Measurements from ENCODE around the gene SNRNP40. TPM values are rescaled to one million over a fixed set of nuclear protein-coding genes. Genes with fewer than 3 reads are reported as not detected.

SNRNP40 gene
- total RNA-seq, 1 donor from 2014 or later: 11.8 TPM

- Histone ChIP-seq H3K4me3 (no peak overlapping the region), H3K9me3 (no peaks in the 10 kb centered on the region), H3K27me3 (no peaks in the 10 kb centered on the region), H3K27ac (no peak overlapping the region), H3K4me1 (no peaks in the 10 kb centered on the region), H3K36me3 (no peaks in the 10 kb centered on the region)
- intact Hi-C loops (cut with DNase I): no loop called here
- TF ChIP-seq CTCF (IDR thresholded peaks at IDR 0.05): no peak
- DNase-seq (ENCODE audit: low spot score in 2 of 2): no peak
These were observed 67.6 kb downstream of the SNRNP40 start for GRCh38 chr1:31228986-31229385.

DNA sequence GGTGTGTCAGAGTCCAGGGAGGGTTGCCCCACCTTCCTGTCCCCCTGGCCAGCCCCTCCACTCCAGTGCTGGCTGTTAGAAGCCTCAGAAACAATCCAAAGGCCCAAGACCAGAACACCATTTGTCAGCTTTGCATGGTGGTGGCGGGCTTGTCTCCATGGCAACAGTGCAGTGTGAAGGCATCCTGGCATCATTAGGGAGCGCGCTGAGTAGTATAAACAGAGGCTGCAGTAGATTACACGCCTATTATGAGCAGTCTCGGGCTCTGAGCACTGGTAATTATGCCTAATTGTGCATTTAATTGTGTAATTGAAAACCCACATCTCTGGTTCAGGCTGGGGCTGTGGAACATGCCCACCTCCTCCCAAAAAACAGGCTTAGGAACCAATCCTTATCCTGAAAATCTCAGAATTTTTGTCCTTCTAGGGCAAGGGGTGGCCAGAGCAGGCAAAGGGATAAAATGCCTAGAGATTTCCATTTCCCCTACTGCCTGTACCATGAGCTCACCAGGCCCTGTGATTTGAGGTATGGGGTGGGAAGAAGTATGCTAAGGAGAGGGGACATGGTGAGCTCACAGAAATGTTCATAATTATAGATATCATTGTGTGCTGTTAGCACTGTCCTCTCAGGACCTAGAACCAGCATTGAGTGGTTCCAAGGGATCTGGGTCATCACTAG, 68.6 kb downstream of the SNRNP40 start:
- H3K36me3 ChIP-seq: no peaks in the 10 kb centered on the region
- intact Hi-C loops (cut with DNase I): no loop called here
- DNase-seq (ENCODE audit: low spot score in 2 of 2): no peak
- H3K9me3 ChIP-seq: no peaks in the 10 kb centered on the region
- no peak overlapping the region for H3K4me3 ChIP-seq
- TF ChIP-seq CTCF (IDR thresholded peaks at IDR 0.05): no peak
- H3K27me3 ChIP-seq: no peaks in the 10 kb centered on the region
- H3K4me1 ChIP-seq: no peaks in the 10 kb centered on the region
- H3K27ac ChIP-seq: no peak overlapping the region

DNA sequence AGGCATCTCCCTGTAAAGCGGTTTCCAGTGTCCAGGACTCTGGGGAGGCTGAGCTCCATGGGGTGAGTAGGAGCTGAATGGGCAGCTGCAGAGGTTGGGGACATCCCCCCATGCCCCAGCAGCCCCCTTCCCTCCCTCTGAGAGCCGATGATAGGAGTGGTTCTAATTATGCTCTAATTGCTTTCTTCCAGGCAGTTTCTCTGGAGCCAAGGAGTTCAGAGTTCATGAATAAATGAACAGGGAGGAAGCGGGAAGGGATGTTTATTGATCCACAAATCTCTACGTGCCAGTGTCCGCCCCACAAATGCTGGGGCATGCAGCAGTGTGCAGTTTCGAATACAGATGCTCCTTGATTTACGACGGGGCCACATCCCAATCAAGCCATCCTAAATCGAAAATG, 72.5 kb downstream of the SNRNP40 start:
- intact Hi-C loops (cut with DNase I): no loop called here
- no peaks in the 10 kb centered on the region for H3K4me1 ChIP-seq
- H3K27ac ChIP-seq: no peak overlapping the region
- TF ChIP-seq CTCF (IDR thresholded peaks at IDR 0.05): no peak
- no peaks in the 10 kb centered on the region for H3K9me3 ChIP-seq
- DNase-seq (ENCODE audit: low spot score in 2 of 2): no peak
- no peak overlapping the region for H3K4me3 ChIP-seq
- no peaks in the 10 kb centered on the region for H3K36me3 ChIP-seq
- no peaks in the 10 kb centered on the region for H3K27me3 ChIP-seq

DNA sequence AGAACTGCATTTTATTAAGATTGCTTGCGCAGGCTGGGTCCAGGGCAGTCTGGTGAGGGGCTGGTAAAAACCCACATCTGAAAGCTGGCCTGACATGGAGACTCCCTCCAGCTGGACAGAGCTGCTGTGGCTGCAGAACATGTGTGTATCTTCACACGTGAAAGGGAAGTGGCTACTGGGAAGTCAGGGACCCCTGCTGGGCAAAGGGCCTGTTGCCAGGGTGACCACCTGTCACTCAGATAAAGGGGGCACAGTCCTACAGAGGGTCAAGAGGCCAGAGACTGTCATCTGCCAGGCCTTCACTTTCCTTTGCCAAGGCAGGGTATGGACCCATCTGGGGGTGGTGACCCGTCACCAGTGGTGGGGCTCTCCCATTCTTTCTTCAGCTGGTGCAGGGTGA, 74.4 kb downstream of the SNRNP40 start:
- Histone ChIP-seq H3K9me3 (no peaks in the 10 kb centered on the region), H3K4me1 (no peaks in the 10 kb centered on the region), H3K27ac (no peak overlapping the region), H3K27me3 (no peaks in the 10 kb centered on the region), H3K4me3 (no peak overlapping the region), H3K36me3 (no peaks in the 10 kb centered on the region)
- intact Hi-C loops (cut with DNase I): no loop called here
- DNase-seq (ENCODE audit: low spot score in 2 of 2): no peak
- no peak for TF ChIP-seq CTCF (IDR thresholded peaks at IDR 0.05)

- H3K4me1 ChIP-seq: no peaks in the 10 kb centered on the region
- intact Hi-C loops (cut with DNase I): no loop called here
- no peak for DNase-seq (ENCODE audit: low spot score in 2 of 2)
- H3K36me3 ChIP-seq: no peaks in the 10 kb centered on the region
- no peak overlapping the region for H3K27ac ChIP-seq
- no peak for TF ChIP-seq CTCF (IDR thresholded peaks at IDR 0.05)
- no peak overlapping the region for H3K4me3 ChIP-seq
- H3K9me3 ChIP-seq: no peaks in the 10 kb centered on the region
- H3K27me3 ChIP-seq: no peaks in the 10 kb centered on the region
These were observed 75.5 kb downstream of the SNRNP40 start for GRCh38 chr1:31221072-31221471.

DNA sequence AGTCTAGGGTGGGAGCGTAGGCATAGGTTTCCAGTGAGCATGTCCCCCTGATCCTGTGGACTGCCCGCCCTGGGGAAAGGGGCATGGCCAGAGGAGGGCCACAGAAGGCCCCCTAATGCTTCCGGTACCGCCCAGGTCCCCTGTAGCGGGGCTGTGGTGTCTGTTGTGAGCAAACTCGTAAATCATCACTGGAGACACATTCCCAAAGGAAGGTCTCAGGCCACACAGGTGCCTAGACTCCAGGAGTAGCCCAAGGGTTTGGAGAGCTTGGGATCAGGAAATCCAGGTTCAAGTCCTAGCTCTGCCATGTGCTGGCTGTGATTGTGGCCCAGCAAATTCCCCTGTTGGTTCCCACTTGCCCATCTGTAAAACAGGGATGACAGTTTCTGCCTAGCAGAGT, 77.1 kb downstream of the SNRNP40 start:
- DNase-seq (ENCODE audit: low spot score in 2 of 2): no peak
- Histone ChIP-seq H3K4me1 (no peaks in the 10 kb centered on the region), H3K27ac (no peak overlapping the region), H3K9me3 (no peaks in the 10 kb centered on the region), H3K27me3 (no peaks in the 10 kb centered on the region), H3K4me3 (no peak overlapping the region), H3K36me3 (no peaks in the 10 kb centered on the region)
- no peak for TF ChIP-seq CTCF (IDR thresholded peaks at IDR 0.05)
- intact Hi-C loops (cut with DNase I): no loop called here

Measured in ascending aorta (tissue), 2 donors.